ENCODE measurements around the gene JPH3.

DNA sequence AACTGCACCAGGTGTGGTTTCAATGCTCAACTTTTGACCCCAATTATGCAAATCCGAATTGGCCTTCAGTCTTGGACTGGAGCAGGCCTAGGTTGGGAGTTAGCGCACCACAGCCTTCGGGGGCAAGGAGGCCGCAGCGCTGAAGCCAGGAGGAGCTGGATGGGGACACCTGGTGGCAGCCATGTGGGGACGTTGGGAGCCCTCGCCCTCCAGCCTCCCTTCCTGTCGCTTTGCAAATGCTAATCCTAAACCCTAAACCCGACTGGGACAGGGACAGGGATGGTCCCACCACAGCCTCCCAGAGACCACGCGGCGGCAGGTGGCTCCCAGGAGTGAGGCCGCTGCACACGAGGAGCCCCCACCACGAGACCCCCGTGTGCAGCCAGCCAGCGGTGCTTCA lies 104.8 kb downstream of the JPH3 start:
- TF ChIP-seq, protein P1, sequence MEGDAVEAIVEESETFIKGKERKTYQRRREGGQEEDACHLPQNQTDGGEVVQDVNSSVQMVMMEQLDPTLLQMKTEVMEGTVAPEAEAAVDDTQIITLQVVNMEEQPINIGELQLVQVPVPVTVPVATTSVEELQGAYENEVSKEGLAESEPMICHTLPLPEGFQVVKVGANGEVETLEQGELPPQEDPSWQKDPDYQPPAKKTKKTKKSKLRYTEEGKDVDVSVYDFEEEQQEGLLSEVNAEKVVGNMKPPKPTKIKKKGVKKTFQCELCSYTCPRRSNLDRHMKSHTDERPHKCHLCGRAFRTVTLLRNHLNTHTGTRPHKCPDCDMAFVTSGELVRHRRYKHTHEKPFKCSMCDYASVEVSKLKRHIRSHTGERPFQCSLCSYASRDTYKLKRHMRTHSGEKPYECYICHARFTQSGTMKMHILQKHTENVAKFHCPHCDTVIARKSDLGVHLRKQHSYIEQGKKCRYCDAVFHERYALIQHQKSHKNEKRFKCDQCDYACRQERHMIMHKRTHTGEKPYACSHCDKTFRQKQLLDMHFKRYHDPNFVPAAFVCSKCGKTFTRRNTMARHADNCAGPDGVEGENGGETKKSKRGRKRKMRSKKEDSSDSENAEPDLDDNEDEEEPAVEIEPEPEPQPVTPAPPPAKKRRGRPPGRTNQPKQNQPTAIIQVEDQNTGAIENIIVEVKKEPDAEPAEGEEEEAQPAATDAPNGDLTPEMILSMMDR (IDR thresholded peaks at IDR 0.05) = no peak
- no peak for TF ChIP-seq EP300 (IDR thresholded peaks at IDR 0.05)

All from tibial nerve (tissue), 4 donors.